Activated naive CD4-positive, alpha-beta T cell treated with anti-CD3 and anti-CD28 coated beads, Interleukin-2, amount 50 U/mL, for 72 hours (primary cell): Measurements from ENCODE around the gene TMEM37. TPM values are rescaled to one million over a fixed set of nuclear protein-coding genes. Genes with fewer than 3 reads are reported as not detected.

ENCODE experiments used
- total RNA-seq, 2 donors: library from RNA; stranded (reverse); gene quantifications; one replicate each; pipeline ENCODE4 v1.2.3, GENCODE V29; 2022

TMEM37 gene
- total RNA-seq, 2 donors from 2014 or later, result not detected

Other genes with a start within 250 kb of the TMEM37 start
- under 1 TPM in 1 of 2 donors, not detected in 1; 0.70 TPM for gene STEAP3, start 208.0 kb upstream of the TMEM37 start, total RNA-seq
- gene C2orf76, start 65.0 kb upstream of the TMEM37 start, total RNA-seq, result 10 to 100 TPM in 1 of 2 donors, 1 to 10 TPM in 1; 6.1 to 31.6 TPM
- gene DBI, start 64.9 kb upstream of the TMEM37 start, total RNA-seq, result 100 to 1,000 TPM in 1 of 2 donors, 10 to 100 TPM in 1; 90.8 to 131 TPM
- gene SCTR, start 92.6 kb downstream of the TMEM37 start, total RNA-seq, result not detected
- gene CFAP221, start 112.6 kb downstream of the TMEM37 start, total RNA-seq, result not detected
- 10 to 100 TPM in 1 of 2 donors, 1 to 10 TPM in 1; 4.8 to 12.2 TPM for gene TMEM177, start 247.3 kb downstream of the TMEM37 start, total RNA-seq